H1 (cell line): ENCODE data around the gene CHD5. TPM values are rescaled to one million over a fixed set of nuclear protein-coding genes. Genes with fewer than 3 reads are reported as not detected.

Experiments
- CTCF ChIA-PET: fragments of 300-600 bp; sonication (Branson Sonifier 250); formaldehyde crosslinking; loops from one replicate; lab custom pipeline; 2021; ENCODE audit not compliant: partially characterized antibody; lab: Charles Lee
- POLR2A ChIA-PET: fragments of 300-600 bp; sonication (Branson Sonifier 250); formaldehyde crosslinking; loops from one replicate; lab custom pipeline; 2021; ENCODE audit warnings: inconsistent platforms; ENCODE audit not compliant: partially characterized antibody; lab: Charles Lee
- DNase-seq, 2 experiments: peaks; one replicate each; pipeline versions ENCODE4 v3.0.0 to v3.0.0-alpha.2; 2010 to 2022; ENCODE audit warnings: low spot score in 2 of 2, low read depth in 1 of 2, mixed read lengths in 1 of 2
- FAIRE-seq: peaks from 2 replicates; lab custom pipeline; 2011; peaks lifted over from hg19 to GRCh38; lab: Jason Lieb, UNC
- H2AFZ ChIP-seq: 2 replicates; pipeline ENCODE4 v1.8.1; 2012; ENCODE audit warnings: low read length, inconsistent platforms
- H2AK5ac ChIP-seq: 2 replicates; pipeline ENCODE4 v1.6.1; 2013; ENCODE audit warnings: low read depth, low read length
- H2BK120ac ChIP-seq: replicated peaks from 2 replicates; pipeline ENCODE3; 2013; ENCODE audit warnings: low read depth, low read length, inconsistent platforms
- H2BK12ac ChIP-seq: 2 replicates; pipeline ENCODE4 v1.6.1; 2013; ENCODE audit warnings: low read depth, low read length
- H2BK15ac ChIP-seq: 2 replicates; pipeline ENCODE4 v1.6.1; 2013; ENCODE audit warnings: low read length
- H2BK20ac ChIP-seq: 2 replicates; pipeline ENCODE4 v1.6.1; 2013; ENCODE audit warnings: low read length
- H2BK5ac ChIP-seq: 2 replicates; pipeline ENCODE4 v1.6.1; 2013; ENCODE audit warnings: low read depth, low read length
- H3K14ac ChIP-seq: 2 replicates; pipeline ENCODE4 v1.6.1; 2013; ENCODE audit warnings: inconsistent platforms; ENCODE audit not compliant: insufficient read length
- H3K18ac ChIP-seq: 2 replicates; pipeline ENCODE4 v1.6.1; 2013; ENCODE audit warnings: low read length; ENCODE audit errors: extremely low read depth
- H3K23ac ChIP-seq: 2 replicates; pipeline ENCODE4 v1.6.1; 2013; ENCODE audit warnings: inconsistent platforms; ENCODE audit not compliant: insufficient read length
- H3K23me2 ChIP-seq: 2 replicates; pipeline ENCODE4 v1.6.1; 2013; ENCODE audit warnings: low read depth, low read length
- H3K27ac ChIP-seq: 2 replicates; pipeline ENCODE4 v1.6.1; 2011; ENCODE audit warnings: low read depth, low read length, inconsistent platforms
- H3K27me3 ChIP-seq, 4 experiments: replicated peaks in 1 of 4; 1 replicate in 1 of 4; 2 replicates in 3 of 4; pipeline versions ENCODE4 v1.6.1 to v1.8.1; 2011 to 2013; ENCODE audit warnings: low read length in 3 of 4, mild to moderate bottlenecking in 3 of 4, inconsistent platforms in 2 of 4, mixed read lengths in 2 of 4, moderate library complexity in 1 of 4; ENCODE audit not compliant: control insufficient read depth in 3 of 4, insufficient read depth in 3 of 4; ENCODE audit errors: extremely low read depth in 1 of 4
- H3K36me3 ChIP-seq, 4 experiments: 2 replicates each; pipeline versions ENCODE4 v1.6.1 to v1.8.1; 2011 to 2013; ENCODE audit warnings: mild to moderate bottlenecking in 4 of 4, low read length in 3 of 4, moderate library complexity in 2 of 4, control low read depth in 1 of 4, inconsistent platforms in 1 of 4; ENCODE audit not compliant: insufficient read depth in 4 of 4, control insufficient read depth in 2 of 4
- H3K4ac ChIP-seq: replicated peaks from 2 replicates; pipeline ENCODE3; 2013; ENCODE audit warnings: low read length, low read depth, mixed read lengths, inconsistent platforms; ENCODE audit not compliant: insufficient read length
- H3K4me1 ChIP-seq, 4 experiments: replicated peaks in 1 of 4; 1 replicate in 1 of 4; 2 replicates in 3 of 4; pipeline versions ENCODE4 v1.6.1 to v1.8.1; 2011 to 2013; ENCODE audit warnings: low read length in 3 of 4, inconsistent platforms in 2 of 4, mixed read lengths in 1 of 4; ENCODE audit not compliant: insufficient read depth in 4 of 4, control insufficient read depth in 3 of 4
- H3K4me2 ChIP-seq, 2 experiments: 2 replicates each; pipeline versions ENCODE4 v1.6.1 to v1.8.1; 2011 to 2013; ENCODE audit warnings: low read depth in 2 of 2, low read length in 2 of 2, control low read depth in 1 of 2, inconsistent platforms in 1 of 2, mild to moderate bottlenecking in 1 of 2; ENCODE audit not compliant: insufficient read depth in 1 of 2
- H3K4me3 ChIP-seq, 4 experiments: fragments of 200-600, 300-600 bp in 1 of 4; sonication (generic), shearing (Covaris generic), sonication (Bioruptor Twin) in 1 of 4; 2 replicates each; pipeline versions ENCODE4 v1.5.1 to v1.8.1; 2011 to 2016; ENCODE audit warnings: low read length in 4 of 4, low read depth in 3 of 4, control low read depth in 2 of 4, inconsistent platforms in 2 of 4, mild to moderate bottlenecking in 2 of 4, mixed read lengths in 1 of 4, moderate library complexity in 1 of 4; ENCODE audit not compliant: insufficient read depth in 2 of 4; ENCODE audit errors: extremely low read depth in 1 of 4
- H3K56ac ChIP-seq: replicated peaks from 2 replicates; pipeline ENCODE3; 2013; ENCODE audit warnings: low read depth, mild to moderate bottlenecking, mixed read lengths, low read length, inconsistent platforms; ENCODE audit not compliant: insufficient read length
- H3K79me1 ChIP-seq: 2 replicates; pipeline ENCODE4 v1.6.1; 2013; ENCODE audit warnings: low read depth, low read length, control low read depth
- H3K79me2 ChIP-seq, 2 experiments: 2 replicates each; pipeline versions ENCODE4 v1.6.1 to v1.8.1; 2012 to 2013; ENCODE audit warnings: low read length in 2 of 2, mild to moderate bottlenecking in 2 of 2, inconsistent platforms in 1 of 2; ENCODE audit not compliant: insufficient read depth in 2 of 2, control insufficient read depth in 1 of 2
- H3K9ac ChIP-seq, 4 experiments: replicated peaks in 1 of 4; 1 replicate in 1 of 4; 2 replicates in 3 of 4; pipeline versions ENCODE4 v1.6.1 to v1.8.1; 2011 to 2013; ENCODE audit warnings: low read depth in 3 of 4, low read length in 3 of 4, control low read depth in 2 of 4, mild to moderate bottlenecking in 2 of 4, moderate library complexity in 2 of 4, inconsistent platforms in 1 of 4; ENCODE audit errors: extremely low read depth in 1 of 4
- H3K9me3 ChIP-seq, 2 experiments: 2 replicates each; pipeline versions ENCODE4 v1.6.1 to v1.8.1; 2012 to 2013; ENCODE audit warnings: mild to moderate bottlenecking in 2 of 2, moderate library complexity in 2 of 2, control low read depth in 1 of 2, inconsistent platforms in 1 of 2, low read depth in 1 of 2, low read length in 1 of 2, mixed read lengths in 1 of 2; ENCODE audit not compliant: insufficient read depth in 2 of 2
- H4K20me1 ChIP-seq, 2 experiments: replicated peaks in 1 of 2; 2 replicates each; pipeline versions ENCODE3 to v1.8.1; 2011 to 2013; ENCODE audit warnings: inconsistent platforms in 2 of 2, low read length in 2 of 2, mild to moderate bottlenecking in 1 of 2; ENCODE audit not compliant: insufficient read depth in 2 of 2, control insufficient read depth in 1 of 2
- H4K5ac ChIP-seq: 2 replicates; pipeline ENCODE4 v1.6.1; 2013; ENCODE audit warnings: low read length, low read depth, mixed read lengths, inconsistent platforms; ENCODE audit not compliant: insufficient read length
- H4K8ac ChIP-seq: 2 replicates; pipeline ENCODE4 v1.8.0; 2013; ENCODE audit warnings: mild to moderate bottlenecking, moderate library complexity, low read length, inconsistent platforms; ENCODE audit not compliant: insufficient read depth; ENCODE audit errors: extremely low read depth
- H4K91ac ChIP-seq: replicated peaks from 2 replicates; pipeline ENCODE3; 2013; ENCODE audit warnings: low read length, mixed read lengths, inconsistent platforms; ENCODE audit not compliant: insufficient read length
- BACH1 ChIP-seq: IDR thresholded peaks from 2 replicates; pipeline ENCODE4 v1.6.1; 2012; ENCODE audit warnings: low read length, improper control_type of control experiment
- CBX8 ChIP-seq: fragments of 300-800, 300-1000 bp; sonication (generic); IDR thresholded peaks from 2 replicates; pipeline ENCODE4 v1.7.1; 2016; ENCODE audit warnings: low read depth, low read length, borderline replicate concordance
- CEBPB ChIP-seq: IDR thresholded peaks from 2 replicates; pipeline ENCODE4 v1.6.1; 2012; ENCODE audit warnings: low read depth, low read length
- CREB1 ChIP-seq: IDR thresholded peaks from 2 replicates; pipeline ENCODE4 v1.6.1; 2012; ENCODE audit warnings: inconsistent platforms
- GTF2F1 ChIP-seq: IDR thresholded peaks from 2 replicates; pipeline ENCODE4 v1.6.1; 2012; ENCODE audit warnings: low read depth, low read length, improper control_type of control experiment, borderline replicate concordance
- NRF1 ChIP-seq: IDR thresholded peaks from 2 replicates; pipeline ENCODE4 v1.6.1; 2011; ENCODE audit warnings: mild to moderate bottlenecking, low read depth, low read length, improper control_type of control experiment
- POLR2A ChIP-seq, 2 experiments: IDR thresholded peaks; 1 replicate in 1 of 2; 2 replicates in 1 of 2; pipeline ENCODE4 v1.6.1; 2011; ENCODE audit warnings: low read depth in 2 of 2, low read length in 2 of 2, mild to moderate bottlenecking in 2 of 2; ENCODE audit errors: control extremely low read depth in 1 of 2
- POU5F1 ChIP-seq: IDR thresholded peaks from 2 replicates; pipeline ENCODE4 v1.6.1; 2011; ENCODE audit warnings: low read depth, mild to moderate bottlenecking, low read length, moderate library complexity
- SP2 ChIP-seq: IDR thresholded peaks from 2 replicates; pipeline ENCODE4 v1.6.1; 2012; ENCODE audit warnings: mild to moderate bottlenecking, low read length, inconsistent platforms
- TCF12 ChIP-seq: IDR thresholded peaks from 2 replicates; pipeline ENCODE4 v1.6.1; 2011; ENCODE audit warnings: low read depth, mild to moderate bottlenecking, low read length
- WGBS, 2 experiments: shearing (Covaris generic) in 1 of 2; methylation state at CpG; one replicate each; pipeline versions ENCODE4 v1.1.6 to v1.1.7; 2013 to 2015; ENCODE audit warnings: low lambda C conversion rate in 2 of 2, mixed read lengths in 2 of 2, inconsistent platforms in 1 of 2, low coverage in 1 of 2, missing lambda C conversion rate in 1 of 2; ENCODE audit not compliant: insufficient replicate concordance in 2 of 2, insufficient coverage in 1 of 2, insufficient read length in 1 of 2; ENCODE audit errors: extremely low coverage in 1 of 2, missing lambda C conversion rate in 1 of 2; 5-methylcytosine and 5-hydroxymethylcytosine counted together
- polyA plus RNA-seq, 7 experiments: library from polyadenylated mRNA; depleted of rRNA in 3 of 7; stranded (reverse) in 5 of 7; unstranded in 2 of 7; fragments of >200 nt in 5 of 7; fragments of 200-250 nt in 2 of 7; gene quantifications; 1 replicate in 5 of 7; 2 replicates in 1 of 7; 4 replicates in 1 of 7; pipeline versions ENCODE4 v1.2.1 to v1.2.3, GENCODE V29; 2011 to 2013; ENCODE audit warnings: missing spikeins in 2 of 7, mixed read lengths in 2 of 7
- total RNA-seq: library from RNA; stranded (reverse); fragmentation: NEBNext Ultra II Directional; extraction: Animal tissue kit (Norgen Biotek cat#: 25700); gene quantifications from 2 replicates; pipeline ENCODE4 v1.2.1, GENCODE V29; 2021
- TF ChIP-seq, protein P1 (sequence below): IDR thresholded peaks from 2 replicates; pipeline ENCODE4 v1.6.1; 2012; ENCODE audit warnings: low read length, inconsistent platforms

Gene CHD5
- total and polyA plus RNA-seq, 2 of the 8 experiments (the other 6 are each of a cell fraction or from before 2014, with no cell fraction given) = 0.42 to 1.8 TPM

DNA sequence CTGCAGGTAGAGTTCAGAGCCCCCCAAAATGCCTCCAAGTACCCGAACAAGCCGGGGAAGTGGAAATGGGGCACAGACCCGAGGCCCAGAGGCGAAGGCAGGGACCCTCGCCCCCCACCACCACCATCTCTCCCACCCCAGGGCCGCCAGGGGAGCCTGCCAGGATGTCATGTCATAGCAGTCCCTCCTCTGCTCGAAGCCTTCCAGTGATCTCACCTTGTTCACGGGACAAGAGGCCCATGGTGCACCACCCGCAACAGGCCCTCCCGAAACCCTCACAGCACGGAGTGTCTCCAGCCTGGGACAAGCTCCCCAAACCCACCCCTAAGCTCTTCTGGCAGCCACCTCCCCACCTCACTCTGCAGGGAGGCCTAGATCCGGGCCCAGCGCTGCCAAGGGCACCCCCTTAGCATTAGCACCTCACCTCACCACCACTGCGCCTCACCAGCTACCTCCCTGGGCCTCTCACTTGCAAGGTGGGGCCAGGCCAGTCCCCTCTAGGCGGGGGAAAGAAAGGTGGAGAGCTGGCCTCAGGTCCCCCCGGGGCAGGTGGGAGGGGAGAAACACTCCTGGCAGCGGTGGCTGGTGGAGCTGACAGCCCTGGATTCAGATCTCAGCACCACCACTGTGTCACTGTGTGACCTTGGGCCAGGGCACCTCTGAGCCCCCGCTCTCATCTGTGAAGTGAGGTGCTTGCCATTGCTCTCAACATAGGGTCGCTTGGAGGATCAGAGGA, 13.3 kb downstream of the CHD5 start:
- Histone ChIP-seq H4K8ac (no peak overlapping the region; the same call in none of the 2 replicates), H3K36me3 (no peaks in the 10 kb centered on the region), H2BK120ac (no peak overlapping the region), H3K18ac (no peak overlapping the region), H3K14ac (no peak overlapping the region), H3K79me1 (no peaks in the 10 kb centered on the region), H4K20me1 (peaks cover 3 to 7% of the 10 kb centered on the region in 2 experiments), H3K4me1 (no peaks in the 10 kb centered on the region; a peak in 2 of 7 replicates), H3K9me3 (no peaks in the 10 kb centered on the region), H2AFZ (no peak overlapping the region), H2BK12ac (no peak overlapping the region), H3K9ac (no peak overlapping the region), H2AK5ac (no peak overlapping the region), H3K4ac (no peak overlapping the region), H3K4me3 (no peak overlapping the region), H2BK15ac (no peak overlapping the region), H3K27ac (no peak overlapping the region), H3K56ac (no peak overlapping the region), H3K79me2 (no peaks in the 10 kb centered on the region), H2BK20ac (no peak overlapping the region), H2BK5ac (no peak overlapping the region), H4K91ac (no peak overlapping the region), H4K5ac (no peak overlapping the region), H3K23ac (no peak overlapping the region), H3K27me3 (no peaks in the 10 kb centered on the region; a peak in 1 of 7 replicates), H3K23me2 (no peaks in the 10 kb centered on the region), H3K4me2 (no peak overlapping the region)
- WGBS, 2 experiments = 92% methylated on average over 19 of the region's 19 CpGs; no CpG with 5 or more reads in 1 of the 2 experiments
- TF ChIP-seq TCF12 (no peak), CBX8 (no peak), CEBPB (no peak), CREB1 (no peak), NRF1 (no peak), POLR2A (IDR thresholded peaks at IDR 0.05; ENCODE audit: control extremely low read depth in 1 of 2, low read depth in 2 of 2, low read length in 2 of 2) (no peak), SP2 (no peak), POU5F1 (no peak), BACH1 (no peak), GTF2F1 (no peak)
- TF ChIP-seq, protein P1, sequence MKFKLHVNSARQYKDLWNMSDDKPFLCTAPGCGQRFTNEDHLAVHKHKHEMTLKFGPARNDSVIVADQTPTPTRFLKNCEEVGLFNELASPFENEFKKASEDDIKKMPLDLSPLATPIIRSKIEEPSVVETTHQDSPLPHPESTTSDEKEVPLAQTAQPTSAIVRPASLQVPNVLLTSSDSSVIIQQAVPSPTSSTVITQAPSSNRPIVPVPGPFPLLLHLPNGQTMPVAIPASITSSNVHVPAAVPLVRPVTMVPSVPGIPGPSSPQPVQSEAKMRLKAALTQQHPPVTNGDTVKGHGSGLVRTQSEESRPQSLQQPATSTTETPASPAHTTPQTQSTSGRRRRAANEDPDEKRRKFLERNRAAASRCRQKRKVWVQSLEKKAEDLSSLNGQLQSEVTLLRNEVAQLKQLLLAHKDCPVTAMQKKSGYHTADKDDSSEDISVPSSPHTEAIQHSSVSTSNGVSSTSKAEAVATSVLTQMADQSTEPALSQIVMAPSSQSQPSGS = no peak
- DNase-seq (no peak), FAIRE-seq (no peak)
- ChIA-PET POLR2A (interaction anchor here (0.9 to 2.3 kb wide), 3 partner anchors 17 to 51 kb away, joined by 3 to 9 read pairs (median 4); no protein-coding TSS in a partner anchor), CTCF (interaction anchor here (0.6 to 1.9 kb wide), 6 partner anchors 11 to 125 kb away, joined by 3 to 7 read pairs (median 4); no protein-coding TSS in a partner anchor)
